ENCODE results near the gene GTF3C2. TPM values are rescaled to one million over a fixed set of nuclear protein-coding genes. Genes with fewer than 3 reads are reported as not detected.

The GTF3C2 gene
- total and polyA plus RNA-seq, 9 of the 15 experiments (the other 6 are each of a cell fraction or from before 2014, with no cell fraction given) = 35.5 to 96.8 (median 53.0) TPM

GRCh38 chr2:27370816-27371620 lies 14.5 kb upstream of the GTF3C2 start:
- in situ Hi-C loops (cut with MboI) = no loop called here
- FAIRE-seq (peak; percentile 89), DNase-seq (ENCODE audit: extremely low read depth in 1 of 4, low spot score in 3 of 4) (peak; percentile 60 to 84 (median 72)), ATAC-seq (peak; percentile 66)
- WGBS (ENCODE audit: insufficient coverage, low coverage, missing lambda C conversion rate) = under 1% methylated on average over 32 of the region's 46 CpGs
- Histone ChIP-seq H3K9ac (ENCODE audit: insufficient read depth in 1 of 2, low read depth in 2 of 2, low read length in 2 of 2) (peak overlapping the region; percentile 94 to 97), H3K9me1 (ENCODE audit: control insufficient read depth, insufficient read depth, low read length) (no peaks in the 10 kb centered on the region), H3K4me1 (replicated peaks in 1 of 2; ENCODE audit: control insufficient read depth in 2 of 2, insufficient read depth in 2 of 2, low read length in 2 of 2) (peaks cover 20 to 27% of the 10 kb centered on the region in 2 experiments), H3K9me3 (replicated peaks; ENCODE audit: control insufficient read depth, insufficient read depth, low read depth, low read length) (no peaks in the 10 kb centered on the region), H3K27me3 (ENCODE audit: control insufficient read depth in 2 of 2, insufficient read depth in 2 of 2, low read length in 2 of 2) (no peaks in the 10 kb centered on the region), H3K79me2 (ENCODE audit: control insufficient read depth, insufficient read depth, low read length) (peaks cover 51% of the 10 kb centered on the region), H3K4me2 (ENCODE audit: insufficient read depth, low read length) (peak overlapping the region; percentile 94), H2AFZ (ENCODE audit: low read depth, low read length) (peak overlapping the region; percentile 89), H3K4me3 (peak overlapping the region; percentile 86), H3K27ac (ENCODE audit: extremely low read depth, low read depth, low read length) (peak overlapping the region; percentile 96), H3K36me3 (ENCODE audit: control insufficient read depth, insufficient read depth, low read length) (peaks cover 71% of the 10 kb centered on the region), H4K20me1 (replicated peaks; ENCODE audit: control insufficient read depth, insufficient read depth, low read length) (no peaks in the 10 kb centered on the region)
- ChIA-PET POLR2A (interaction anchor here (0.7 to 4.3 kb wide), 7 partner anchors 10 to 83 kb away, joined by 3 to 41 read pairs (median 4); partner anchors contain the start of genes GTF3C2, PPM1G and ZNF513), CTCF (ENCODE audit: low intra/inter-chr PET ratio) (interaction anchor here (1.4 kb wide), 1 partner anchor 50 kb away, joined by 5 read pairs; no protein-coding TSS in a partner anchor)
- intact Hi-C loops (cut with micrococcal nuclease) = loop anchor here (1.0 to 5.0 kb wide), 3 partner anchors 15 to 69 kb away; partner anchors contain the start of genes GTF3C2 and MPV17
- TSS peak; percentile 47 for BruUV-seq (replicated peaks)
- TF ChIP-seq ZNF280A (IDR thresholded peaks at IDR 0.05; ENCODE audit: low read depth, partially characterized antibody) (no peak), TAL1 (IDR thresholded peaks at IDR 0.05) (no peak), ZNF695 (CRISPR knock-in tag; IDR thresholded peaks at IDR 0.05) (no peak), SRF (CRISPR knock-in tag; IDR thresholded peaks at IDR 0.05) (no peak; a peak in 1 of 4 replicates), TSC22D4 (tag; IDR thresholded peaks at IDR 0.05) (no peak), MYBL2 (IDR thresholded peaks at IDR 0.05; ENCODE audit: low read depth) (no peak), MYBL2 (CRISPR knock-in tag; IDR thresholded peaks at IDR 0.05; ENCODE audit: borderline replicate concordance) (no peak), ZBTB17 (CRISPR knock-in tag; IDR thresholded peaks at IDR 0.05) (0 out of 2 replicates have a peak, but pooled peaks have one; percentile 27), ZBTB2 (IDR thresholded peaks at IDR 0.05) (0 out of 2 replicates have a peak, but pooled peaks have one; percentile 20), SAFB (IDR thresholded peaks at IDR 0.05; ENCODE audit: borderline replicate concordance, low read depth, low read length) (no peak), SRSF9 (IDR thresholded peaks at IDR 0.05; ENCODE audit: borderline replicate concordance, low read depth, low read length) (no peak), LCOR (CRISPR knock-in tag; IDR thresholded peaks at IDR 0.05) (no peak), ADNP (tag; IDR thresholded peaks at IDR 0.05) (no peak), KLF10 (CRISPR knock-in tag; IDR thresholded peaks at IDR 0.05) (no peak), ZNF584 (CRISPR knock-in tag; IDR thresholded peaks at IDR 0.05; ENCODE audit: low read depth) (no peak), HBP1 (CRISPR knock-in tag; IDR thresholded peaks at IDR 0.05) (no peak), PPARD (CRISPR knock-in tag; IDR thresholded peaks at IDR 0.05) (no peak), JUNB (CRISPR knock-in tag; conservative IDR thresholded peaks at IDR 0.05) (no peak)
